Astrocyte (in vitro differentiated cells and primary cell): ENCODE measurements around the gene STK24.

Experiments
- CTCF ChIP-seq: IDR thresholded peaks from 2 replicates; pipeline ENCODE4 v1.5.1; 2011; ENCODE audit warnings: low read depth, mild to moderate bottlenecking, inconsistent platforms, low read length, moderate library complexity; ENCODE audit not compliant: insufficient read depth
- EZH2 ChIP-seq: IDR thresholded peaks from 2 replicates; pipeline ENCODE4 v1.6.1; 2012; ENCODE audit warnings: mild to moderate bottlenecking, low read length, inconsistent platforms; ENCODE audit not compliant: insufficient read depth

- TF ChIP-seq EZH2, result no peak
- no peak for TF ChIP-seq CTCF
These were observed 88.2 kb downstream of the STK24 start for GRCh38 chr13:98488736-98489135.
